GM12878 (cell line): Measurements from ENCODE around the gene BCL2L14.

Experiments
- POLR2AphosphoS5 ChIP-seq: IDR thresholded peaks from 2 replicates; pipeline ENCODE4 v1.6.1; 2011; ENCODE audit warnings: mild to moderate bottlenecking, low read length, inconsistent platforms
- TF ChIP-seq, protein P1 (sequence below), 3 experiments: IDR thresholded peaks in 2 of 3; conservative IDR thresholded peaks in 1 of 3; 2 replicates each; pipeline ENCODE4 v1.5.1; 2011; ENCODE audit warnings: low read depth in 3 of 3, low read length in 3 of 3, mild to moderate bottlenecking in 3 of 3, control low read depth in 2 of 3, moderate library complexity in 2 of 3, inconsistent platforms in 1 of 3, mixed read lengths in 1 of 3; ENCODE audit not compliant: control insufficient read depth in 2 of 3, insufficient read depth in 1 of 3; ENCODE audit errors: extremely low read depth in 1 of 3

DNA sequence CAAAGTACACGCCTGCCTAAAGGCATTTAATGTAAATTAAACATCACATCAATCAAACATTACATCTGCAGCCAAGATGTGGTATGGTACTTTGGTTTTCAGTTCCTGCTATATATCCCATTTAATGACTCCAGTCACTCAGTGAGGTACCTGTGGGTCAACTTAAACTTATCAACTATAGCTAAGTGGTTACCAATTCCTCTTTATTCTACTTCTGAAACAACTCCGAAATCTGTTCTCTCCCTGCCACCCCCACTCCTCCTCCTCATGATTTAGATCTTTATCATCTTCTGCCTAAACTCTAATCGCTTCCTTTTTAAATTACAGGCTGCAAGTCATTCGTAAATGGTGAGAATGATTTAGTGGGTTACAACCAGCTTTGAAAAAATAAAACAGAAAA, 57.9 kb downstream of the BCL2L14 start:
- no peak for TF ChIP-seq POLR2AphosphoS5
- TF ChIP-seq, protein P1, sequence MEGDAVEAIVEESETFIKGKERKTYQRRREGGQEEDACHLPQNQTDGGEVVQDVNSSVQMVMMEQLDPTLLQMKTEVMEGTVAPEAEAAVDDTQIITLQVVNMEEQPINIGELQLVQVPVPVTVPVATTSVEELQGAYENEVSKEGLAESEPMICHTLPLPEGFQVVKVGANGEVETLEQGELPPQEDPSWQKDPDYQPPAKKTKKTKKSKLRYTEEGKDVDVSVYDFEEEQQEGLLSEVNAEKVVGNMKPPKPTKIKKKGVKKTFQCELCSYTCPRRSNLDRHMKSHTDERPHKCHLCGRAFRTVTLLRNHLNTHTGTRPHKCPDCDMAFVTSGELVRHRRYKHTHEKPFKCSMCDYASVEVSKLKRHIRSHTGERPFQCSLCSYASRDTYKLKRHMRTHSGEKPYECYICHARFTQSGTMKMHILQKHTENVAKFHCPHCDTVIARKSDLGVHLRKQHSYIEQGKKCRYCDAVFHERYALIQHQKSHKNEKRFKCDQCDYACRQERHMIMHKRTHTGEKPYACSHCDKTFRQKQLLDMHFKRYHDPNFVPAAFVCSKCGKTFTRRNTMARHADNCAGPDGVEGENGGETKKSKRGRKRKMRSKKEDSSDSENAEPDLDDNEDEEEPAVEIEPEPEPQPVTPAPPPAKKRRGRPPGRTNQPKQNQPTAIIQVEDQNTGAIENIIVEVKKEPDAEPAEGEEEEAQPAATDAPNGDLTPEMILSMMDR (IDR thresholded peaks at IDR 0.05 in 2 of 3, conservative IDR thresholded peaks at IDR 0.05 in 1 of 3; ENCODE audit: control insufficient read depth in 2 of 3, extremely low read depth in 1 of 3, insufficient read depth in 1 of 3, low read depth in 3 of 3, low read length in 3 of 3): no peak
